Liver (tissue), 9 donors: Measurements from ENCODE around the gene DNAH6. TPM values are rescaled to one million over a fixed set of nuclear protein-coding genes. Genes with fewer than 3 reads are reported as not detected.

Experiments
- DNase-seq: peaks from one replicate; pipeline ENCODE4 v3.0.0-alpha.2; 2017; ENCODE audit warnings: low spot score
- H3K27ac ChIP-seq, 2 donors: one replicate each; pipeline ENCODE4 v1.7.0; 2013; ENCODE audit warnings: inconsistent platforms in 2 of 2, low read length in 2 of 2, control low read depth in 1 of 2, low read depth in 1 of 2, mild to moderate bottlenecking in 1 of 2
- H3K27me3 ChIP-seq, 4 donors: one replicate each; pipeline versions ENCODE4 v1.6.1 to v1.7.0; 2013; ENCODE audit warnings: low read length in 3 of 4, inconsistent platforms in 1 of 4, mild to moderate bottlenecking in 1 of 4, moderate library complexity in 1 of 4; ENCODE audit not compliant: control insufficient read depth in 4 of 4, insufficient read depth in 4 of 4
- H3K36me3 ChIP-seq, 4 donors: one replicate each; pipeline versions ENCODE4 v1.6.1 to v1.7.0; 2013; ENCODE audit warnings: low read length in 3 of 4, mild to moderate bottlenecking in 3 of 4, low read depth in 1 of 4, moderate library complexity in 1 of 4; ENCODE audit not compliant: control insufficient read depth in 4 of 4, insufficient read depth in 3 of 4
- H3K4me1 ChIP-seq, 4 donors: one replicate each; pipeline versions ENCODE4 v1.6.1 to v1.7.0; 2013; ENCODE audit warnings: low read length in 3 of 4, mild to moderate bottlenecking in 3 of 4, moderate library complexity in 1 of 4; ENCODE audit not compliant: control insufficient read depth in 4 of 4, insufficient read depth in 4 of 4
- H3K4me3 ChIP-seq, 3 donors: one replicate each; pipeline versions ENCODE4 v1.6.1 to v1.7.0; 2013; ENCODE audit warnings: low read length in 3 of 3, control low read depth in 1 of 3, low read depth in 1 of 3, mild to moderate bottlenecking in 1 of 3
- H3K9ac ChIP-seq, 2 donors: one replicate each; pipeline ENCODE4 v1.7.0; 2013; ENCODE audit warnings: low read length in 2 of 2, mild to moderate bottlenecking in 2 of 2, moderate library complexity in 2 of 2, control low read depth in 1 of 2, low read depth in 1 of 2
- H3K9me3 ChIP-seq, 4 donors: one replicate each; pipeline versions ENCODE4 v1.6.1 to v1.7.0; 2013; ENCODE audit warnings: low read length in 3 of 4; ENCODE audit not compliant: control insufficient read depth in 4 of 4
- ATF3 ChIP-seq: IDR thresholded peaks from 2 replicates; pipeline ENCODE4 v1.6.1; 2016; ENCODE audit warnings: antibody characterized with exemption
- CTCF ChIP-seq: fragments of 150-350 bp; IDR thresholded peaks from 2 replicates; pipeline ENCODE4 v1.5.1; 2017; ENCODE audit warnings: improper control_type of control experiment, low read depth, low read length; ENCODE audit not compliant: missing input control
- EGR1 ChIP-seq, 2 donors: IDR thresholded peaks; 2 replicates each; pipeline ENCODE4 v1.6.1; 2016 to 2018; ENCODE audit warnings: antibody characterized with exemption in 2 of 2, low read depth in 2 of 2
- FOXA1 ChIP-seq: IDR thresholded peaks from 2 replicates; pipeline ENCODE4 v1.6.1; 2016; ENCODE audit warnings: antibody characterized with exemption
- FOXA2 ChIP-seq: IDR thresholded peaks from 2 replicates; pipeline ENCODE4 v1.6.1; 2016; ENCODE audit warnings: antibody characterized with exemption
- GABPA ChIP-seq, 2 donors: IDR thresholded peaks in 1 of 2; conservative IDR thresholded peaks in 1 of 2; 2 replicates each; pipeline ENCODE4 v1.6.1; 2016; ENCODE audit warnings: antibody characterized with exemption in 2 of 2, mild to moderate bottlenecking in 1 of 2, moderate library complexity in 1 of 2
- HNF4A ChIP-seq, 2 donors: conservative IDR thresholded peaks; 2 replicates each; pipeline ENCODE4 v1.6.1; 2016; ENCODE audit warnings: antibody characterized with exemption in 2 of 2, mild to moderate bottlenecking in 2 of 2
- HNF4G ChIP-seq: IDR thresholded peaks from 2 replicates; pipeline ENCODE4 v1.6.1; 2016; ENCODE audit warnings: antibody characterized with exemption
- JUND ChIP-seq, 2 donors: IDR thresholded peaks; 2 replicates each; pipeline ENCODE4 v1.6.1; 2016; ENCODE audit warnings: antibody characterized with exemption in 2 of 2
- MAX ChIP-seq: IDR thresholded peaks from 2 replicates; pipeline ENCODE4 v1.6.1; 2016; ENCODE audit warnings: antibody characterized with exemption
- NR2F2 ChIP-seq: IDR thresholded peaks from 2 replicates; pipeline ENCODE4 v1.6.1; 2016; ENCODE audit warnings: antibody characterized with exemption
- RAD21 ChIP-seq, 2 donors: IDR thresholded peaks; 2 replicates each; pipeline ENCODE4 v1.6.1; 2016; ENCODE audit warnings: antibody characterized with exemption in 2 of 2, mild to moderate bottlenecking in 2 of 2
- REST ChIP-seq: IDR thresholded peaks from 2 replicates; pipeline ENCODE4 v1.6.1; 2016; ENCODE audit warnings: antibody characterized with exemption, mild to moderate bottlenecking
- RXRA ChIP-seq, 2 donors: IDR thresholded peaks; 2 replicates each; pipeline ENCODE4 v1.6.1; 2017 to 2018; ENCODE audit warnings: antibody characterized with exemption in 2 of 2, mild to moderate bottlenecking in 1 of 2
- SP1 ChIP-seq: IDR thresholded peaks from 2 replicates; pipeline ENCODE4 v1.6.1; 2018; ENCODE audit warnings: antibody characterized with exemption, mild to moderate bottlenecking
- TAF1 ChIP-seq: conservative IDR thresholded peaks from 2 replicates; pipeline ENCODE4 v1.6.1; 2016; ENCODE audit warnings: antibody characterized with exemption, mild to moderate bottlenecking
- YY1 ChIP-seq: IDR thresholded peaks from 2 replicates; pipeline ENCODE4 v1.6.1; 2016; ENCODE audit warnings: antibody characterized with exemption, mild to moderate bottlenecking
- ZBTB33 ChIP-seq: IDR thresholded peaks from 2 replicates; pipeline ENCODE4 v1.6.1; 2016; ENCODE audit warnings: antibody characterized with exemption
- WGBS: extraction: QIAGEN DNeasy Blood & Tissue Kit; methylation state at CpG from one replicate; pipeline ENCODE4 v1.1.7; 2013; 5-methylcytosine and 5-hydroxymethylcytosine counted together
- polyA plus RNA-seq, 2 donors: library from polyadenylated mRNA; stranded (reverse) in 1 of 2; unstranded in 1 of 2; fragments of 200-250 nt in 1 of 2; fragments of >200 nt in 1 of 2; fragmentation: Nextera tagmentation in 1 of 2; extraction: Ambion mirVana in 1 of 2; gene quantifications; one replicate each; pipeline versions ENCODE4 v1.2.1 to v1.2.3, GENCODE V29; 2013 to 2015
- total RNA-seq, 2 donors: library from RNA; depleted of rRNA; stranded (reverse); fragments of >200 nt; gene quantifications; one replicate each; pipeline ENCODE4 v1.2.3, GENCODE V29; 2014
- donor health status: healthy.
- donor health status: healthy.
- donor health status: healthy.
- donor health status: healthy.
- donor health status: healthy.

Gene DNAH6
- total and polyA plus RNA-seq, 4 donors = 0.32 to 1.6 (median 0.59) TPM

GRCh38 chr2:84799772-84800171, 283.5 kb downstream of the DNAH6 start (continued):
- TF ChIP-seq NR2F2 = no peak

- no peaks in the 10 kb centered on the region for H3K9me3 ChIP-seq
- TF ChIP-seq JUND (IDR thresholded peaks at IDR 0.05) (no peak), RAD21 (IDR thresholded peaks at IDR 0.05) (no peak), HNF4G (no peak), REST (no peak), EGR1 (IDR thresholded peaks at IDR 0.05; ENCODE audit: low read depth in 2 of 2) (no peak), ATF3 (no peak)
- H3K27ac ChIP-seq = no peak overlapping the region
- WGBS = 79% methylated on average over 1 of the region's 1 CpG
- H3K9ac ChIP-seq = no peak overlapping the region
- H3K4me3 ChIP-seq = no peak overlapping the region
- no peaks in the 10 kb centered on the region for H3K36me3 ChIP-seq
- no peaks in the 10 kb centered on the region for H3K4me1 ChIP-seq
- DNase-seq = no peak
- H3K27me3 ChIP-seq = no peaks in the 10 kb centered on the region
These were observed 284.0 kb downstream of the DNAH6 start for GRCh38 chr2:84800194-84800805.

GRCh38 chr2:84801811-84802210, 285.5 kb downstream of the DNAH6 start:
- no peak for DNase-seq
- Histone ChIP-seq H3K9ac (no peak overlapping the region), H3K4me1 (no peaks in the 10 kb centered on the region), H3K9me3 (no peaks in the 10 kb centered on the region), H3K4me3 (no peak overlapping the region), H3K27ac (no peak overlapping the region), H3K36me3 (no peaks in the 10 kb centered on the region), H3K27me3 (no peaks in the 10 kb centered on the region)
- 83% methylated on average over 2 of the region's 2 CpGs for WGBS
- TF ChIP-seq MAX (no peak), CTCF (no peak), ATF3 (no peak), EGR1 (IDR thresholded peaks at IDR 0.05; ENCODE audit: low read depth in 2 of 2) (no peak), FOXA1 (no peak), ZBTB33 (no peak), NR2F2 (no peak), RAD21 (IDR thresholded peaks at IDR 0.05) (no peak), JUND (IDR thresholded peaks at IDR 0.05) (no peak), RXRA (IDR thresholded peaks at IDR 0.05) (no peak), REST (no peak), SP1 (no peak), GABPA (IDR thresholded peaks at IDR 0.05 in 1 of 2, conservative IDR thresholded peaks at IDR 0.05 in 1 of 2) (no peak), HNF4G (no peak), TAF1 (no peak), FOXA2 (no peak), YY1 (no peak), HNF4A (conservative IDR thresholded peaks at IDR 0.05) (no peak)
